Stimulated activated CD4-positive, alpha-beta T cell treated with anti-CD3 and anti-CD28 coated beads, TNF-alpha, amount 100 ng/mL, for 24 hours (primary cell): ENCODE data around the gene CENPA.
"Not testable (repeated sequence)": the region's sequence is repeated elsewhere in the genome, so short reads cannot be mapped to it uniquely, and the experiment has no call there.

Experiments
- DNase-seq, 3 experiments: peaks; one replicate each; pipeline ENCODE4 v3.0.0-alpha.2; 2020; ENCODE audit warnings: low read depth in 3 of 3

The CENPA gene

GRCh38 chr2:26786207-26787028 lies 562 bp downstream of the CENPA start:
- DNase-seq: peak in 1 of 3 experiments; percentile 28

- no peak for DNase-seq
Measured at GRCh38 chr2:26792720-26793119, 6.9 kb downstream of the CENPA start.

- no peak for DNase-seq
Measured at GRCh38 chr2:26793518-26793917, 7.7 kb downstream of the CENPA start.

GRCh38 chr2:26795135-26795534 lies 9.3 kb downstream of the CENPA start:
- not testable (repeated sequence) for DNase-seq

- no peak for DNase-seq
Measured at GRCh38 chr2:26801328-26801727, 15.5 kb downstream of the CENPA start.

GRCh38 chr2:26801796-26802195 lies 15.9 kb downstream of the CENPA start:
- DNase-seq: no peak

- no peak for DNase-seq
Measured at GRCh38 chr2:26805241-26805676, 19.4 kb downstream of the CENPA start.

- DNase-seq: no peak
Measured at GRCh38 chr2:26807788-26808460, 22.1 kb downstream of the CENPA start.

GRCh38 chr2:26809211-26809610 lies 23.4 kb downstream of the CENPA start:
- DNase-seq: no peak

- no peak for DNase-seq
Measured at GRCh38 chr2:26809876-26810577, 24.2 kb downstream of the CENPA start.

GRCh38 chr2:26811261-26811660 lies 25.4 kb downstream of the CENPA start:
- DNase-seq: no peak

GRCh38 chr2:26811791-26812694 lies 26.2 kb downstream of the CENPA start:
- no peak for DNase-seq

- no peak for DNase-seq
Measured at GRCh38 chr2:26812731-26813130, 26.9 kb downstream of the CENPA start.

- DNase-seq: not testable (repeated sequence)
Measured at GRCh38 chr2:26814072-26814765, 28.4 kb downstream of the CENPA start.

GRCh38 chr2:26816893-26817292 lies 31.0 kb downstream of the CENPA start:
- DNase-seq: no peak

- DNase-seq: no peak
Measured at GRCh38 chr2:26818255-26818654, 32.4 kb downstream of the CENPA start.

GRCh38 chr2:26818972-26819371 lies 33.1 kb downstream of the CENPA start:
- no peak for DNase-seq

GRCh38 chr2:26820932-26821331 lies 35.1 kb downstream of the CENPA start:
- no peak for DNase-seq

- no peak for DNase-seq
Measured at GRCh38 chr2:26822877-26823276, 37.0 kb downstream of the CENPA start.

GRCh38 chr2:26838121-26838906 lies 52.5 kb downstream of the CENPA start:
- no peak for DNase-seq
